HT-29 (cell line): Measurements from ENCODE around the gene GLB1L2. TPM values are rescaled to one million over a fixed set of nuclear protein-coding genes. Genes with fewer than 3 reads are reported as not detected.
A peak's percentile ranks its signal among the peaks of the same experiment; 100 is the strongest.
"Not testable (repeated sequence)": the region's sequence is repeated elsewhere in the genome, so short reads cannot be mapped to it uniquely, and the experiment has no call there.

Experiments used
- DNase-seq: peaks from one replicate; pipeline ENCODE4 v3.0.0-alpha.2; 2015; ENCODE audit warnings: low spot score
- total RNA-seq: library from RNA; depleted of rRNA; stranded (reverse); fragments of >200 nt; shearing (Covaris generic); gene quantifications from 2 replicates; pipeline ENCODE4 v1.2.3, GENCODE V29; 2014

GLB1L2 gene
- total RNA-seq, 1 experiment from 2014 or later = 77.4 TPM

DNA sequence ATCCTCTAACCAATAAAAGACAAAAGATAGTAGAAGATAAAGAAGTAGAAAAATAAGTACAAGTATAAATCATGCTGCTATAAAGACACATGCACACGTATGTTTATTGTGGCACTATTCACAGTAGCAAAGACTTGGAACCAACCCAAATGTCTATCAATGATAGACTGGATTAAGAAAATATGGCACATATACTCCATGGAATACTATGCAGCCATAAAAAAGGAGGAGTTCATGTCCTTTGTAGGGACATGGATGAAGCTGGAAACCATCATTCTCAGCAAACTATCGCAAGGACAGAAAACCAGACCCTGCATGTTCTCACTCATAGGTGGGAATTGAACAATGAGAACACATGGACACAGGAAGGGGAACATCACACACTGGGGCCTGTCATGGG lies 10.4 kb upstream of the GLB1L2 start:
- DNase-seq = not testable (repeated sequence)

- no peak for DNase-seq
These were observed 9.2 kb upstream of the GLB1L2 start for GRCh38 chr11:134322553-134322952.

- DNase-seq = no peak
These were observed 3.4 kb upstream of the GLB1L2 start for GRCh38 chr11:134328433-134328832.

DNA sequence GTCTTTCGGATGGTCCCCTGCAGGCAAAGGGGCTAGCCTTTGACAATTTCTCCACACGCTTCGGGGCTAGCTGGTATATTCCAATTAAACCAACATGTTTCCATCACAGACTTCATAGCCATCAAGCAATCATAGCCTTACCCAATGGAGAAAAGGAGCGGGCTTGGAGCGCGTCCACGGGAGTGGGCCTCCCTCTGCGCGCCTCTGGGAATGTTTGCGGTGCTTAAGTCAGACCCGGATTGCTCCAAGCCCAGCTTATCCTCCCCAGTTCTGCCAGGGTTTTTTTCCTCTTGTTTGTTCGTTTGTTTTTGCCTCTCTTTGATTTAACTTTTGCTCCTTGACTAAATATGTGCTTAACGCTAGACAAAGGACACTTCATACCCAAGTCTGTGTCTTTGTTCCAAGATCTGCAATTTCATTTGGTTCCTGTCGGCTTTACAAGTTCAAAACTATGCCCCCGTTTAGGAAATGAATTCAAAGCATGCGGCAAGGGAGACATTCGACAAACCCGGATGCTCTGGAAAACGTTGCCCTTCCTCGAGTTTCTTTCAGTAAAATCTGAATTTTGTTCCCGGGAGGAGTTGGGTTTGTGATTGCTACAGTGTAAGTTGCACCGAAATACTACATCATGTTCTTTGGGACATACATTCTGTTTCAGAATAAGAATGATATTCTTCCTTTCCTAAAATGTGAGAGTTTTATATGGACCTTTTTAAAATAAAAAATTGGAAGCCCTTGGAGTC lies 1.0 kb upstream of the GLB1L2 start:
- DNase-seq = no peak

- peak; percentile 57 for DNase-seq
These were observed 422 bp downstream of the GLB1L2 start for GRCh38 chr11:134332189-134332631.

GRCh38 chr11:134332782-134333181 lies 994 bp downstream of the GLB1L2 start:
- DNase-seq = no peak

DNA sequence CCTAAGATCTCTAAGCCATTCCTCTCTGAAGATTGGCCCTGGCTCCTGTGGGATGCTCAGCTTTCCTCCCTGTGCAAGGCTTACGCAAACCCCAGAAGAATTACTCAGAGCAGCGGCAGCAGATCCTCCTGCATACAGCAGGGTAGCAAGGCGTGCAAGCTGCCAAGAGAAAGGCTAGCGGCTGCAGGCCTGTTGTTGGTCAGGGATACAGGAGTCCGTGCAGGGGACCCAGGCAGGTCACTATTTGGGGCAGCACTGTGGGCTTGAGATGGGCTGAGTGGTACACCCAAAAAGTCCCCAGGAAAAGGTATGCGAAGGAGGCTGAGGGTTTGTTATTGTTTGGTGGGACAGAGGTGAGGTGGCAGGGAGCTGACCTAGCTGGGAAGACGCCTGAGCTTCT lies 1.5 kb downstream of the GLB1L2 start:
- no peak for DNase-seq

GRCh38 chr11:134333946-134334345 lies 2.2 kb downstream of the GLB1L2 start:
- DNase-seq = no peak

- no peak for DNase-seq
These were observed 3.2 kb downstream of the GLB1L2 start for GRCh38 chr11:134334796-134335571.

- DNase-seq = no peak
These were observed 5.3 kb downstream of the GLB1L2 start for GRCh38 chr11:134337051-134337450.

DNA sequence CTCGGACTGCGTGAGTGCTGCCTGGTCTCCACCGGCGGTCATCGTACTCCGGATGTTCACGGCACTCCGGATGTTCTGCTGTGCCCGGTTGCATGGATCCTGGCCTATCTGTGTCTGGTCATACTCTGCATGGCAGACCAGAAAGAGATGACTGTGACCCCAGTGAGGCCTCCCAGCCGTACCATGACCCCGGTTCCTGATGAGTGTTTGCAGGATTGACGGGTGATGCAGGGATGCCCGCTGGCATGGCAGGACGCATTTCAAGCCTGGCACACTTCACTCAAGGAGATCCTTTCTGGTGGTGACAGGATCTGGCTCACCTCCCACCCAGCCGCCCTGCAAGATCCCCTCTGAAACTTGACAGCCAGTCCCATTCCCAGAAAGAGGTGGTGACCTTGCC lies 6.3 kb downstream of the GLB1L2 start:
- DNase-seq = no peak

DNA sequence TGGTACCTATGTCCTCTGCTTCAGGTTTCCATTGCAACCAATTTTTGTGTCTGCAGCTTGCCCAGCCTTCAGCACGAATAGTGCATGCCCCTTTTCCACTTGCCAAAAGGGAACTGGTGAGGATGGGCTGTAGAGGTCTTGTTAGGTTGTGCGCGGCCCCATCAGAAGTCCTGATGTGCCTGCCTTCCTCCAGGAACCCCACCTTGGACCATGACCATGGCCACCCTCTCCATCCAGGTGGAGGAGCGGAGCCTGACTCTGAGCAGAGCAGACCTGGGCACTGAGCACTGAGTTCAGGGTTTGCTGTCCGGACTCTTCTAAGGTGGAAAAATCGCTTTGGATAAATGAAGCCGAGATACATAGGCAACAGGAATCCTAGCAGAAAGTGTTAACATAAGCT lies 6.9 kb downstream of the GLB1L2 start:
- DNase-seq = no peak

GRCh38 chr11:134339756-134340155 lies 8.0 kb downstream of the GLB1L2 start:
- peak; percentile 46 for DNase-seq

- DNase-seq = no peak
These were observed 8.7 kb downstream of the GLB1L2 start for GRCh38 chr11:134340354-134340964.

DNA sequence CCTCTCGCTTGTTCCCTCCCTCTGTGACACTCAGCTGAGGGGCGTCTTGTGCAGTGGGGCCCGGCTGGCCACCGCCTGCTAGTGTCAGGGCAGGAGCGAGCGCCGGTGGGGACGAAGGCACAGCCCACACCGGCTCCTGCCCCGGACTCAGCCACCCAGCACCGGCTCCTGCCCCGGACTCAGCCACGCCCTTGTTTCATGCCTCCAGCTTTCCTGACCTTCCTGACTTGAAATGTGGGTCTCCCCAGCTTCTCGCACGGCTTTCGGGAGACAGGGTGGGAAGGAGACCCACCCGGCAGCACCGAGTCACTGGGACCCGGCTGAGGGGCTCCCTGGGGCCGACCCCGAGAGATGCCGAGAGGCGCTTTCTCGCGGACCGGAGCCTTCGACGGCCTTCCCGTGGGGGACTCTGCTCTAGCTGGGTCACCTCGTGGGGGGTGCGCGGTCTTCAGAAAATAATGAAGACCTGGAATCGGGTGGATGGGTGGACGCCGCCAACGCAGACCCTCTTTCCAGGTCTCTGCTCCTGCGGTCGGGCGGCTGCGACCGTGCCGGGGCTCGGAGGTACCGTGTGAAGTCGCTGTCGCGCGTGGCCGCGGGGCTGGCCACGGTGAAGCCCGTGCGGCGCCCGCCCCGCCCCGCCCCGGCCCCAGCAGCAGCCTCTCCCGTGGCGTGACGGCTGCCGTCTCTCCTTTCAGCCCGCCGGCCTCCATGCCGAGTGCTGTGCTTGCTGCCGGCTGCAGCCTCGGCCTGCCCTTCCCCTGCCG lies 10.2 kb downstream of the GLB1L2 start:
- DNase-seq = no peak

DNA sequence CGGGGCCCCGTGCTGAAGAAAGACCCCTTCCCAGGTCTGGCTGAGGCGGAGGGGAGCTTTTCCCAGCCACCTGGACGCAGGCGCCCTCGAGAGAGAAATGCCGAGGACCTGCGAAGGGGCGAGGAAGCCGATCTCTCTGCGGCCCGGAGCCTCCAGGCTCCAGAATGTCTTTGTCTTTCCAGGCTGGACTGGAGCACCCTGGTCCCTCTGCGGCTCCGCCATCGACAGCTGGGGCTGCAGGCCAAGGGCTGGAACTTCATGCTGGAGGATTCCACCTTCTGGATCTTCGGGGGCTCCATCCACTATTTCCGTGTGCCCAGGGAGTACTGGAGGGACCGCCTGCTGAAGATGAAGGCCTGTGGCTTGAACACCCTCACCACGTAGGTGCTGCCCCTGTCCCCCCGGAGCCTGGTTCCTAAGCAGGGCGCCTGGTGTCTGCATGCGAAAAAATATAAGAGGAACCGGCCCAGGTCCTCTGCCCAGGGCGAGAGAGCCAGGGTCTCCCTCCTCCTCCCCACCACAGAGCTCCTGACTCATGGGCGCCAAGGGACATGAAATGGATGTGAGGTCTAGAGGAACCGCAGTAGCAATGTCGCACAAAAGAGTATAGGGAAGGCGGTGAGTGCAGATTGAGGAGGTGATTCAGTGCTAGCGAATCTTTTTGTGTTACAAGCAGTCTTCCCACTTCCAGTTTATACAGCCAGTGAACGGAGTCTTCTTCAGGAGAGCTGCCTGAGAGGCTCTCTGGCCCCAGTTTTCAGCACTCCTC lies 11.0 kb downstream of the GLB1L2 start:
- DNase-seq = no peak

- no peak for DNase-seq
These were observed 11.9 kb downstream of the GLB1L2 start for GRCh38 chr11:134343646-134344045.

GRCh38 chr11:134344497-134345236 lies 12.9 kb downstream of the GLB1L2 start:
- DNase-seq = not testable (repeated sequence)

GRCh38 chr11:134345237-134345550 lies 13.4 kb downstream of the GLB1L2 start:
- DNase-seq = no peak
